Stimulated activated CD4-positive, alpha-beta T cell treated with anti-CD3 and anti-CD28 coated beads, Interleukin-1b, Interleukin-23, amount 100 ng/mL, for 24 hours (primary cell): ENCODE measurements around the gene FIGLA.

ENCODE experiments used
- DNase-seq, 4 experiments: peaks; one replicate each; pipeline ENCODE4 v3.0.0-alpha.2; 2020; ENCODE audit warnings: low read depth in 4 of 4, low spot score in 1 of 4

The FIGLA gene

DNA sequence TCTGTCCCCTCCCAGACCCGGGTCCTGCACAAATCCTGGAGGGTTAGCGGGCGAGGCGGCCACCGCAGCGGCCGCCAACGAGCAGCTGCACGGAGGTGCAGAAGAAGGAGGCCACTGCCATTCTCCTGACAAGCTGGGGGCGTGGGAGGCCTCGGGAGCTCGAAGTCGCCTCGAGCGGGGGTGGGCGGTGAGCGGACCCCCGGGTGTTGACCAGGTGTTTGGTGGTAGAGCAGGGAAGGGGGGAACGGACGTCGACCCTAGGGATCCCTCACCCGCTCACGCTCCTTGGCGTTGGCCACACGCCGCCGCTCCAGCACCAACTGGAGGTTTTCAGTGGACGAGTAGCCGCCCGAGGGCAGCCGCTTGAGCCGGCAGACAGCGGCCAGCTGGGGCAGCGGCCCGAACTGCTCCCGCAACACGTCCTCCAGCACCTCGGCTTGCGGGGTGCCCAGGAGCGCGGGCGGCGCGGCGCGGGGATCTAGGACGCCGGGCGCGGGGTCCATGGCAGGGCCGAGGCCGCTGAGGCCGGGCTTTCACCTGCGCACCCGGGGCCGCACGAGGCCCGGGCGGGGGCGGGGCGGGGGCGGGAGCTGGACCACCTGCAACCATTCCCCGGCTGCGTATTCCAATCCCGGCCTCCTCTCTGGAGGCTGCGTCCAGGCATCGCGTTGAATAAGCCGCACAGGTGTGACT is at the start of gene FIGLA:
Gene FIGLA (minus strand): TSS at position 508 of the 693 bp plus-strand sequence. CDS start 5 bp downstream, at position 503.
- no peak for DNase-seq

- DNase-seq, result no peak
These were observed 47.8 kb upstream of the FIGLA start for GRCh38 chr2:70837980-70838925.

DNA sequence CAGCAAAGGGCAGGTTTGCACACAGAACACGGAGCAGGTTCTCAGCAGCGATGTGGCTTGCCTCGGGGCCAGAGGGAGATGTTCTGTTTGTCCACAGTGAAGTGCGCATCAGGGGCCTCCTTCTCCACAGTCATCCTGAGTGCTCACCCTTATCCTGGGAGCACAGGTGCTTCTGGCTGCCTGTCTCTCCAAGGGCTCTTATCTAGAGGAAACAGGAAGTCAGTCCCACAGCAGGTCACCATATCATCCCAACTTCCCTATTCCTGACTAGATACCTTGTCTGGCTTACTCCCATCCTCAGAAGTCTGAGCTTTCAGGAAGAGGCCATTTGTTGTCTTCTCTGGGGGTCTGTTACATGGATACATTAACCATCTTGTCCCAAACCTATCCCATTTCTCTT is 45.2 kb upstream of the FIGLA start, which contains the start of gene CD207:
Gene CD207 (minus strand): TSS at position 174 of the 400 bp plus-strand sequence. CDS start 40 bp downstream, at position 134.
- DNase-seq, result no peak

DNA sequence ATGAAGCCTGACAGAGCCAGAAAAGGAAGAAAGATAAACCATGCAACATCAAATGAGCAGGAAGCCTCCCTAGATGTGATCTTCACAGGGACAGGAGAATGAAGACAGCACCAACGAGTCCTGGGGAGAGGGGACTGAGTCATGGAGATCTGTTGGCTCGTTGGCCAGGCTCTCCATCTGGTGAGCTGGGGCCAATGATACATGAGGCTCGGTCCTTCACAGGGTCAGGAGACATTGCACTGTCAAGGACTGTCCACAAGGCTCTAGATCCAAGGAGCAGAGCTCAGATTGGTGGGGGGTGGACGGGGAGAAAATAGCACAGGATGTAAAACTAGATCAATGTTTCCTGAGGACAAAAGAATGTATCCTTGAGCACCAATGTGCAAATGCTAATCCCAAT is 44.4 kb upstream of the FIGLA start:
- no peak for DNase-seq

DNA sequence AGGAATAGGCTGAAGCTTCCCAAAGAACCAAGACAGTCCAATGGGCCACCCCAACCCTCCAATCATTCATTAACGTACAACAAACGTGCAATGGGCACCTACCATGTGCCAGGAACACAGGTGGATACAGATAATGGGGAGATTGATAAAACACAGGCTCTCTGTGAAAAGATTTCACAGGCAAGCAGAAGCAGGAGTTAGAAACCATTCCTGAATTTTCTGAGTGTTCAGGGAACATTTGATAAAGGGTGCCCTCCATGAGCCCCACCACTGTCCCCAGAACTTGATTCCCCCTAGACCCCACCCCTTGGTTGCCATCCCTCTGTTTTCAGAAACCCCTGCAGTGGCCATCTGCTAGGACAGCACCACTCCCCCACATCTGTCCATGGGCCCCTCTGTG is 43.7 kb upstream of the FIGLA start:
- DNase-seq, result no peak

GRCh38 chr2:70833246-70833645 is 42.8 kb upstream of the FIGLA start:
- DNase-seq, result no peak

- no peak for DNase-seq
These were observed 41.9 kb upstream of the FIGLA start for GRCh38 chr2:70832386-70832785.

GRCh38 chr2:70831861-70832260 is 41.4 kb upstream of the FIGLA start:
- DNase-seq, result no peak

GRCh38 chr2:70830366-70830765 is 39.9 kb upstream of the FIGLA start:
- no peak for DNase-seq

DNA sequence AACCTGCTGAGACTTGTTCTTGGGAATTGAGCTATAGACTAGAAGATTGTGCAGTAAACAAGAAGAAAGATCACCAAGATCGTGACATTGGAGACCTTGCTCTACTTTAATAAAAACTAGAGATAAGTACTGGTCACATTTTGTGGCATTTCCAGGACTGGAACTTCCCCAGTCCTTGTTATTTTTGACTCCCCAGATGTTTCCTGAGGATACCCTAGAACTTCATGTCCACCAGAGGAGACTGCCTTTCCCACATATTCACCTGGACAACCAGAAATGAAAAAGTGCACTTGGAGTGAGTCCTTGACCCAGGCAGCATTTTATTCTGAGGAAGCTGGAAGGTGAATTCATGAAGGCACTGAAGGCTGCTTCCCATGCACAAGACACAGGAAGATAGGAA is 39.5 kb upstream of the FIGLA start:
- DNase-seq, result no peak

- DNase-seq, result no peak
These were observed 38.7 kb upstream of the FIGLA start for GRCh38 chr2:70828914-70829824.

DNA sequence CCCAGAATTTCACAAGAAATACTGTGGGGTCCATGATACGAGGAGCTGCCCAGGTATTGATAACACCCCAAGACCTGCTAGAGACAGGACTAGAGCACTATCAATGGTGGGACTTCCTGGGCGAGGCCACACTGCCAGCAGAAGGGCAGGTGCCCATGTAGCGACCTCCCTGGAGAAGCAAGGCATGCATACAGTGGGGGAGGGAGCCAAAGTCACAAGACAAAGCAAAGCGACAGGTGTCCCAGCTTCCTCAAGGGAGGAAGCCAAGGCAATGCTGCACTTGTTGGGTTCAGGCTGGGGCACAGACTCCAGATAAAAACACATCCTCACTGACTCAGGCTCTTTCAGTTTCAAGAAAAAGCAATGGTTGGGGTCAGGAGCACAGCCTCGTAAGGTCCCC is 37.7 kb upstream of the FIGLA start:
- no peak for DNase-seq

DNA sequence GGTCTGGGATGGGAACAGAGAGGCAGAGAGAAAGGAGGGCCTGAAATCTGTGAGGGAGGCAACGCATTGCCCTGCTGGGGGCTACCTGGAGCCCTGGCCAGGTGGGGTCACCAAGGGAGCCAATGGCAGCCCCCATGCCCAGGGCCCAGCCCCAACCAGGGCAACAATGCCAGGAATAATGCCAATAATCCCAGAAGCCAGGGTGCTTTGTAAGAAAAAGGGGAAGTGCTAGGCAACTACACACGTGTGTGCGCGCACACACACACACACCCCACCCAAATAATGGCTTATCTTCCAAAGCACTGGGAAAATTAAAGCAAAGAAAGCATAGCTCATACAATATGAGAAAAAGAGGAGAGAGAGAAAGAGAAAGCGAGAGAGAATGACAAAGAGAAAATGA is 36.9 kb upstream of the FIGLA start:
- no peak for DNase-seq

- DNase-seq, result no peak
These were observed 36.4 kb upstream of the FIGLA start for GRCh38 chr2:70826696-70827350.

DNA sequence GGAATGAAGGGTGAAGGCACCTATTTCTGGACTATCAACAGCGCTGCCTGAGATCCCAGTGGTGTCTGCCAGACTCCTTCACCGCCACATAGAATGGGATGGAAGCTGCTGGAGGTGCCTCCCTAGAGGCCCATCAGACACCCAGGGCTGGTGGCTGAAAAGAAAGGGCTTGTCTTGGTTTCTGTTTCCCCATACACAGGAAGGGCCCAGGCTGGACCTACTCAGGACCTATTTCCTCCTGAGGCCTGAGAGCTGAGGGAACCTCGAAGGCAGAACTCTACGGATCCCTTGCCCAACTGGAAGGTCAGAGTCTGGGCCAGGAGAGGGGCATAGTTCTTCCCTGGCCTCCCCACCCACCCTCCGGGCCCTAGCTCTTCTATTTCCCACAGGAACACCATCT is 32.8 kb upstream of the FIGLA start:
- DNase-seq, result no peak

GRCh38 chr2:70822843-70823242 is 32.4 kb upstream of the FIGLA start:
- DNase-seq, result no peak

DNA sequence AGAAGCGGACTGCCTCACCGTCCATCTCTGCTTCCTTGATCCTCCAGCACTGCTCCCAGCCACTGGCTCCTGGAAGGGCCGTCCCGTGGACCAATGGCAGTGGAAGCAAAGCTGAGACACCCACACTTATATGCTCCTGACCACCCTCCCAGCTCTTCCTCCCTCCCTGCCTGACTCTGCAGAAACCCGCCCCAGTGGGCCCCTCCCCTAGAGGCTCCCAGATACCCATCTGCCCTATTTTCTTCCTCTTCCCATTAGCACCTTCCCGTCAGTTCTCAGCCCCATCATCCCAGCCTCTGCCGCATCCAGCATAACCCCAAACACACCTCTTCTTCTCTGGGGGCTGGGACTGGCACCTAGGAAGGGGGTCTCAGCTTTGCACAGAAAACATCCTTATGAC is 30.1 kb upstream of the FIGLA start, which contains the start of gene CLEC4F:
Gene CLEC4F (minus strand): TSS at position 101 of the 400 bp plus-strand sequence. CDS start 76 bp downstream, at position 25.
- DNase-seq, result no peak

GRCh38 chr2:70817284-70817954 is 27.0 kb upstream of the FIGLA start:
- DNase-seq, result no peak

- no peak for DNase-seq
These were observed 26.3 kb upstream of the FIGLA start for GRCh38 chr2:70816726-70817125.
